ENCODE data around the gene SLC25A1. TPM values are rescaled to one million over a fixed set of nuclear protein-coding genes. Genes with fewer than 3 reads are reported as not detected.

Gene SLC25A1
- total RNA-seq = 153 and 179 TPM in 2 replicates

GRCh38 chr22:19178657-19179496 is at the start of gene SLC25A1:
TSS of gene SLC25A1 (minus strand) at chr22:19178736. CDS start at chr22:19178673, 63 bp downstream.

GRCh38 chr22:19149991-19150390 is 28.5 kb downstream of the SLC25A1 start, which contains the start of gene GSC2:
TSS of gene GSC2 (minus strand) at chr22:19150292. CDS start at chr22:19150283, 9 bp downstream.

GRCh38 chr22:19130959-19131684 is 47.4 kb downstream of the SLC25A1 start, which contains the start of gene TSSK2:
TSS of gene TSSK2 (plus strand) at chr22:19131308. CDS start at chr22:19131400, 92 bp downstream.

Other genes with a start within 250 kb of the SLC25A1 start
- 0.17 TPM in 1 of 2 replicates, not detected in the other for gene PRODH, start 242.4 kb downstream of the SLC25A1 start, total RNA-seq
- gene DGCR2, start 56.3 kb downstream of the SLC25A1 start, total RNA-seq = 50.3 and 62.4 TPM in 2 replicates
- not detected in 2 replicates for gene TSSK2, start 47.4 kb downstream of the SLC25A1 start, total RNA-seq
- 10.0 and 11.4 TPM in 2 replicates for gene ESS2, start 34.1 kb downstream of the SLC25A1 start, total RNA-seq
- not detected in 2 replicates for gene GSC2, start 28.4 kb downstream of the SLC25A1 start, total RNA-seq
- 9.1 and 9.6 TPM in 2 replicates for gene CLTCL1, start 113.0 kb upstream of the SLC25A1 start, total RNA-seq

Data from smooth muscle cell of trachea (primary cell).